Measurements from ENCODE around the gene UGT2A1.
"Not testable (repeated sequence)": the region's sequence is repeated elsewhere in the genome, so short reads cannot be mapped to it uniquely, and the experiment has no call there.

UGT2A1 gene

DNA sequence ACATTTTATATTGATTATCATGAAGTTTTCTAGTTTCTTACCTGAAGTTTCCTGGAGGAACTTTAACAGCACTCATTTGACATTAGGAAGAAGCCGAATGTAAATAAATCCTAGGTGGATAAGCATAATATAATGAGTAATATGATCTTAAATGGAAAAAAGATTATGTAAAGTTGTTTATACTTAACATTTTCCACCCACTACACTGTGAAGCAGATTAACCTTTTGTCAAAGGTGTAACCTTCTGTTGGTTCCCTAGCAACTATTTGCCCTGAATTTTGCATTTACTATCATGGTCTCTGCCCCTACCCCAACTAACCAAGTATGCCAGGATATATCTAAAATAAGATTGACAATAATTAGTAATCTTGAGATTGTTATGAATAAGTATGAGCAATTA, at the start of gene UGT2A1:
Gene UGT2A1 (minus strand): TSS at position 101 of the 400 bp plus-strand sequence. CDS start 5,603 bp downstream, outside the sequence.
- H3K4me1 ChIP-seq (ENCODE audit: control insufficient read depth in 5 of 5, insufficient read depth in 5 of 5, low read length in 5 of 5), result no peaks in the 10 kb centered on the region
- H3K9ac ChIP-seq (ENCODE audit: low read length in 5 of 5), result no peak within 1 kb of the TSS
- H3K36me3 ChIP-seq (ENCODE audit: control insufficient read depth in 5 of 5, insufficient read depth in 5 of 5, low read length in 5 of 5), result no peaks in the 10 kb centered on the region
- no peaks in the 10 kb centered on the region for H3K9me3 ChIP-seq (ENCODE audit: control insufficient read depth in 5 of 5, low read length in 5 of 5)
- no peaks in the 10 kb centered on the region for H3K27me3 ChIP-seq (ENCODE audit: control insufficient read depth in 5 of 5, insufficient read depth in 4 of 5, low read length in 5 of 5)
- no peak within 1 kb of the TSS for H3K27ac ChIP-seq (ENCODE audit: low read depth, low read length)
- H3K4me3 ChIP-seq (ENCODE audit: low read depth in 1 of 5, low read length in 5 of 5), result no peak within 1 kb of the TSS

DNA sequence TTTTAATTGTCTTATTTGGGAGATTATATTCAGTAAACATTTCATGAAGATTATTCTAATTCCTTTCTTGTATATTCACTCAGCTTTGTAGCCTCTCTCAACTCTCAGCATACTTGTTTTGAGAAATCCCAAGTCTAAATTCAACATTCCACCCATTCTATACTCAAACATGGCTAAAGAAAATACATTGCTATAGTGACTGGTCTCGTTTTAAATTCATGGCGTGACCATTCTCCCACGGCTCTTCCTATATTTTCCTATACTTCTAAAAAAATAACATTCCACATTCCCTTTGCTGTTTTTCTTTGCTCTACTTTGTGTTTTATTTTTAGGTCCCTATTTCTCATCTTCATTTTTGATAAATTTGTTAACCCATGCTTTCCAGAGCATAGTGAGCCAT, 49.2 kb upstream of the UGT2A1 start:
- no peak overlapping the region for H3K4me3 ChIP-seq (ENCODE audit: low read depth in 1 of 5, low read length in 5 of 5)
- H3K36me3 ChIP-seq (ENCODE audit: control insufficient read depth in 5 of 5, insufficient read depth in 5 of 5, low read length in 5 of 5), result no peaks in the 10 kb centered on the region
- no peaks in the 10 kb centered on the region for H3K4me1 ChIP-seq (ENCODE audit: control insufficient read depth in 5 of 5, insufficient read depth in 5 of 5, low read length in 5 of 5)
- H3K27me3 ChIP-seq (ENCODE audit: control insufficient read depth in 5 of 5, insufficient read depth in 4 of 5, low read length in 5 of 5), result no peaks in the 10 kb centered on the region
- no peak overlapping the region for H3K27ac ChIP-seq (ENCODE audit: low read depth, low read length)
- H3K9me3 ChIP-seq (ENCODE audit: control insufficient read depth in 5 of 5, low read length in 5 of 5), result peaks cover 0 to 9% (median 0%) of the 10 kb centered on the region in 5 donors
- H3K9ac ChIP-seq (ENCODE audit: low read length in 5 of 5), result no peak overlapping the region

DNA sequence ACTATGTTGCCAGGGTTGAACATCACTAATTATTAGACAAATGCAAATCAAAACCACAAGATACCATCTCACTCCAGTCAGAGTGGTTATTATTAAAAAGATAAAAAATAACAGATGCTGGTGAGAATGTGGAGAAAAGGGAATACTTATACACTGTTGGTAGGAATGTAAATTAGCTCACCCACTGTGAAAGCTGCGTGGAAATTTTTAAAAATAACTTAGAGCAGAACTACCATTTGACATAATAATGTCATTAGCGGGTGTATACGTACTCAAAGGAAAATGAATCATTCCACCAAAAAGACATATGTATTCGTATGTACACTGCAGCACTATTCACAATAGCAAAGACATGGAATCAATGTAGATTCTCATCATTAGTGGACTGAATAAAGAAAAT, 48.6 kb upstream of the UGT2A1 start:
- H3K9me3 ChIP-seq (ENCODE audit: control insufficient read depth in 5 of 5, low read length in 5 of 5), result peaks cover 0 to 9% (median 0%) of the 10 kb centered on the region in 5 donors

DNA sequence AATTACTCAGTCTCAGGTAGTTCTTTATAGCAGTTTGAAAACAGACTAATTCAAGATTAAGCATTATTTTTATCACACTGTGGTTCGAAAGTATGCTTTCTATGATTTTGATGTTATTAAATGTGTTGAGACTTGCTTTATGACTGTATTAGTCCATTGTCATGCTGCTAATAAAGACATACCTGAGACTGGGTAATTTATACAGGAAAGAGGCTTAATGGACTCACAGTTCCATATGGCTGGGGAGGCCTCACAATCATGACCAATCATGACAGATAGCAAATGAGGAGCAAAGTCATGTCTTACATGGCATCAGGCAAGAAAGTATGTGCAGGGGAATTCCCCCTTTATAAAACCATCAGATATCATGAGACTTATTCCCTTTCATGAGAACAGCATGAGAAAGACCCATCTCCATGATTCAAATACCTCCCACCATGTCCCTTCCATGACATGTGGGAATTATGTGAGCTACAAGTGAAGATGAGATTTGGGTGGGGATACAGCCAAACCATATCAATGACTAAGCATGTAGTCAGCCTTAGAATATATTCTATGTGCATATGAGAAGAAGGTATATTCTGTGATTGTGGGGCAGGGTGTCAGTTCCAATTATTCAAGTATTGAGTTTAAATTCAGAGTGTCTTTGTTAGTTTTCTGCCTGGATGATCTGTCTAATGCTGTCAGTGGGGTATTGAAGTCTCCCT, 44.6 kb upstream of the UGT2A1 start:
- Histone ChIP-seq H3K9ac (ENCODE audit: low read length in 5 of 5) (no peak overlapping the region), H3K4me3 (ENCODE audit: low read depth in 1 of 5, low read length in 5 of 5) (no peak overlapping the region), H3K27me3 (ENCODE audit: control insufficient read depth in 5 of 5, insufficient read depth in 4 of 5, low read length in 5 of 5) (no peaks in the 10 kb centered on the region), H3K27ac (ENCODE audit: low read depth, low read length) (no peak overlapping the region), H3K36me3 (ENCODE audit: control insufficient read depth in 5 of 5, insufficient read depth in 5 of 5, low read length in 5 of 5) (no peaks in the 10 kb centered on the region), H3K4me1 (ENCODE audit: control insufficient read depth in 5 of 5, insufficient read depth in 5 of 5, low read length in 5 of 5) (no peaks in the 10 kb centered on the region), H3K9me3 (ENCODE audit: control insufficient read depth in 5 of 5, low read length in 5 of 5) (peaks cover 0 to 9% (median 0%) of the 10 kb centered on the region in 5 donors)

More for the DNA sequence above, 48.6 kb upstream of the UGT2A1 start:
- no peaks in the 10 kb centered on the region for H3K4me1 ChIP-seq (ENCODE audit: control insufficient read depth in 5 of 5, insufficient read depth in 5 of 5, low read length in 5 of 5)
- no peak overlapping the region for H3K9ac ChIP-seq (ENCODE audit: low read length in 5 of 5)
- no peaks in the 10 kb centered on the region for H3K27me3 ChIP-seq (ENCODE audit: control insufficient read depth in 5 of 5, insufficient read depth in 4 of 5, low read length in 5 of 5)
- no peak overlapping the region for H3K27ac ChIP-seq (ENCODE audit: low read depth, low read length)
- H3K36me3 ChIP-seq (ENCODE audit: control insufficient read depth in 5 of 5, insufficient read depth in 5 of 5, low read length in 5 of 5), result no peaks in the 10 kb centered on the region
- H3K4me3 ChIP-seq (ENCODE audit: low read depth in 1 of 5, low read length in 5 of 5), result no peak overlapping the region

DNA sequence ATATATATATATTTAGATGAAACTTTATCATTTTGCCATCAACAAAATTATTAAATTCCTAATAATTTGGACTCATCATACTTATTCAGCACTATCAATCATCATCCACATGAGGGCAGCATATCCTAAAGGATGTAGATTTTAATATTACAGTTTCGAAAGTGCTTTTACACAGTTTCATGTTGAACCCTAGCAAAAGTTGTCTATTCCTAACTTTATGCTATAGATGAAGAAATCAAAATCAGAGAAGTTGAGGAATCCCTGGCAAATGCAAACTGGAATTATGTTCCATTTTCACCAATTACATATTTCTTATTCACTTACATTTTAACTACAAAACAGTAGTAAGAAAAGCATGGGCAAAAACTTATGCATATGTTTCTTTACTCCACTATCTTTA, 36.6 kb upstream of the UGT2A1 start:
- Histone ChIP-seq H3K36me3 (ENCODE audit: control insufficient read depth in 5 of 5, insufficient read depth in 5 of 5, low read length in 5 of 5) (no peaks in the 10 kb centered on the region), H3K27me3 (ENCODE audit: control insufficient read depth in 5 of 5, insufficient read depth in 4 of 5, low read length in 5 of 5) (no peaks in the 10 kb centered on the region), H3K4me3 (ENCODE audit: low read depth in 1 of 5, low read length in 5 of 5) (no peak overlapping the region), H3K27ac (ENCODE audit: low read depth, low read length) (no peak overlapping the region), H3K9me3 (ENCODE audit: control insufficient read depth in 5 of 5, low read length in 5 of 5) (peaks cover 0 to 2% (median 0%) of the 10 kb centered on the region in 5 donors), H3K9ac (ENCODE audit: low read length in 5 of 5) (no peak overlapping the region), H3K4me1 (ENCODE audit: control insufficient read depth in 5 of 5, insufficient read depth in 5 of 5, low read length in 5 of 5) (peaks cover 0 to 4% (median 0%) of the 10 kb centered on the region in 5 donors)

DNA sequence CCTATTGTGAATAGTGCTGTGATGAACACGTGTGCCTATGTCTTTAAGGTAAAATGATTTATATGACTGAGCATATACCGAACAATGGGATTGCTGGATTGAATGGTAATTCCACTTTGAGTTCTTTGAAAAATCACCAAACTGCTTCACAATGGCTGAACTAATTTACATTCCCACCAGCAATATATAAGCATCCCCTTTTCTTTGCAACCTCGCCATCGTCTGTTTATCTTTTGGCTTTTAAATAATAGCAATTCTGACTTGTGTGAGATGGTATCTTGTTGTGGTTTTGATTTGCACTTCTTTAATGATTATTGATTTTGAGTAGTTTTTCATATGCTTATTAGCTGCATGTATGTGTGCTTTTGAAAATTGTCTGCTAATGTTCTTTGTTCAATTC, 31.8 kb upstream of the UGT2A1 start:
- Histone ChIP-seq H3K27me3 (ENCODE audit: control insufficient read depth in 5 of 5, insufficient read depth in 4 of 5, low read length in 5 of 5) (no peaks in the 10 kb centered on the region), H3K9ac (ENCODE audit: low read length in 5 of 5) (no peak overlapping the region), H3K9me3 (ENCODE audit: control insufficient read depth in 5 of 5, low read length in 5 of 5) (no peaks in the 10 kb centered on the region), H3K4me1 (ENCODE audit: control insufficient read depth in 5 of 5, insufficient read depth in 5 of 5, low read length in 5 of 5) (peaks cover 0 to 3% (median 0%) of the 10 kb centered on the region in 5 donors), H3K36me3 (ENCODE audit: control insufficient read depth in 5 of 5, insufficient read depth in 5 of 5, low read length in 5 of 5) (no peaks in the 10 kb centered on the region), H3K27ac (ENCODE audit: low read depth, low read length) (no peak overlapping the region), H3K4me3 (ENCODE audit: low read depth in 1 of 5, low read length in 5 of 5) (no peak overlapping the region)

DNA sequence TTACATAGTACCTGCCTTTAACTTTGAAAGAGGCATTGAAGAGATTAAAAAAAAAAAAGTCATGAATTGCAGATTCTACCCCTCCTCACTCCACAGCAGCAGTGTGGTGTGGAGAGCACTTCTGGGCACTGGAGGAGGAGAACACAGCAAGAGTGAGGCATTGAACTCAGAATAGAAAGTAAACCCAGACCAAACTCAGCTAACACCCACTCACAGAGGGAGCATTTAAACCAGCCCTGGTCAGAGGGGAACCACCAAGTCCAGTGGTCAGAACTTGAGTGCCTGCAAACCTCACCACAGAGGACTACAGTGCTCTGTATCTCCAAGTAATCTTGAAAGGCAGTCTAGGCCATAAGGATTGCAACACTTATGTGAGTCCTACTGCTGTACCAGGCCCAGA, 15.6 kb upstream of the UGT2A1 start:
- Histone ChIP-seq H3K27ac (ENCODE audit: low read depth, low read length) (no peak overlapping the region), H3K27me3 (ENCODE audit: control insufficient read depth in 5 of 5, insufficient read depth in 4 of 5, low read length in 5 of 5) (no peaks in the 10 kb centered on the region), H3K4me1 (ENCODE audit: control insufficient read depth in 5 of 5, insufficient read depth in 5 of 5, low read length in 5 of 5) (no peaks in the 10 kb centered on the region), H3K36me3 (ENCODE audit: control insufficient read depth in 5 of 5, insufficient read depth in 5 of 5, low read length in 5 of 5) (no peaks in the 10 kb centered on the region), H3K4me3 (ENCODE audit: low read depth in 1 of 5, low read length in 5 of 5) (no peak overlapping the region), H3K9ac (ENCODE audit: low read length in 5 of 5) (no peak overlapping the region), H3K9me3 (ENCODE audit: control insufficient read depth in 5 of 5, low read length in 5 of 5) (no peaks in the 10 kb centered on the region)

DNA sequence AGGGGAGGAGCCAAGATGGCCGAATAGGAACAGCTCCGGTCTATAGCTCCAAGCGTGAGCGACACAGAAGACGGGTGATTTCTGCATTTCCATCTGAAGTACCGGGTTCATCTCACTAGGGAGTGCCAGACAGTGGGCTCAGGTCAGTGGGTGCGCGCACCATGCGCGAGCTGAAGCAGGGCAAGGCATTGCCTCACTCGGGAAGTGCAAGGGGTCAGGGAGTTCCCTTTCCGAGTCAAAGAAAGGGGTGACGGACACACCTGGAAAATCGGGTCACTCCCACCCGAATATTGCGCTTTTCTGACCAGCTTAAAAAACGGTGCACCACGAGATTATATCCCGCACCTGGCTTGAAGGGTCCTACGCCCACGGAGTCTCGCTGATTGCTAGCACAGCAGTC, 11.0 kb upstream of the UGT2A1 start:
- H3K9ac ChIP-seq (ENCODE audit: low read length in 5 of 5); H3K27me3 ChIP-seq (ENCODE audit: control insufficient read depth in 5 of 5, insufficient read depth in 4 of 5, low read length in 5 of 5); H3K4me3 ChIP-seq (ENCODE audit: low read depth in 1 of 5, low read length in 5 of 5); H3K9me3 ChIP-seq (ENCODE audit: control insufficient read depth in 5 of 5, low read length in 5 of 5); H3K27ac ChIP-seq (ENCODE audit: low read depth, low read length); H3K36me3 ChIP-seq (ENCODE audit: control insufficient read depth in 5 of 5, insufficient read depth in 5 of 5, low read length in 5 of 5); H3K4me1 ChIP-seq (ENCODE audit: control insufficient read depth in 5 of 5, insufficient read depth in 5 of 5, low read length in 5 of 5): not testable (repeated sequence)

DNA sequence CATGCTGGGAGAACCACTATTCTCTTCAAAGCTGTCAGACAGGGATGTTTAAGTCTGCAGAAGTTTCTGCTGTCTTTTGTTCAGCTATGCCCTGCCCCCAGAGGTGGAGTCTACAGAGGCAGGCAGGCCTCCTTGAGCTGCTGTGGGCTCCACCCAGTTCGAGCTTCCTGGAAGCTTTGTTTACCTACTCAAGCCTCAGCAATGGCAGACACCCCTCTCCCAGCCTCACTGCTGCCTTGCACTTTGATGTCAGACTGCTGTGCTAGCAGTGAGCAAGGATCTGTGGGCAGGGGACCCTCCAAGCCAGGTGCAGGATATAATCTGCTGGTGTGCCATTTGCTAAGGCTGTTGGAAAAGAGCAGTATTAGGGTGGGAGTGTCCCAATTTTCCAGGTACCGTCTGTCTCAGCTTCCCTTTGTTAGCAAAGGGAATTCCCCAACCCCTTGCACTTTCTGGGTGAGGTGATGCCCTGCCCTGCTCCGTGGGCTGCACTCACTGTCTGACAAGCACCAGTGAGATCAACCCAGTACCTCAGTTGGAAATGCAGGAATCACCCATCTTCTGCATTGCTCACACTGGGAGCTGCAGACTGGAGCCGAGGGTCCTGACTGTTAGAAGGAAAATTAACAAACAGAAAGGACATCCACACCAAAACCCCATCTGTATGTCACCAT, 8.2 kb upstream of the UGT2A1 start:
- H3K36me3 ChIP-seq (ENCODE audit: control insufficient read depth in 5 of 5, insufficient read depth in 5 of 5, low read length in 5 of 5); H3K27me3 ChIP-seq (ENCODE audit: control insufficient read depth in 5 of 5, insufficient read depth in 4 of 5, low read length in 5 of 5); H3K4me3 ChIP-seq (ENCODE audit: low read depth in 1 of 5, low read length in 5 of 5); H3K4me1 ChIP-seq (ENCODE audit: control insufficient read depth in 5 of 5, insufficient read depth in 5 of 5, low read length in 5 of 5); H3K27ac ChIP-seq (ENCODE audit: low read depth, low read length); H3K9ac ChIP-seq (ENCODE audit: low read length in 5 of 5); H3K9me3 ChIP-seq (ENCODE audit: control insufficient read depth in 5 of 5, low read length in 5 of 5): not testable (repeated sequence)

DNA sequence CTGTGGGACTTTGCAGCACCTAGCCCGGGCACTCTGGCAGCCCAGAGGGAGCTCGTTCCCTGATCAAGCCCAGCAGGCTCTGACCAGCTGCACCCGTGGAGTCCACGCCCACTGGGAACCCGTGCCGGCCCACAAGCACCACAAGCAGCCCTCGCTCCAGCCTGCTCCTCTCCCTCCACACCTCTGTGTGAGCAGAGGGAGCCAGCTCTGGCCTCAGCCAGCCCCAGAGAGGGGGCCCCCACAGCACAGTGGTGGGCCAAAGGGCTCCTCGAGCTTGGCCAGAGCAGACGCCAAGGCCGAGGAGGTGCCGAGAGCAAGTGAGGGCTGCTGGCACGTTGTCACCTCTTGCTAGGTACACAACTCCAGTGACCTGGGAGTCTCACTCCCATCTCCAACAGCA, 5.1 kb upstream of the UGT2A1 start:
- Histone ChIP-seq H3K4me1 (ENCODE audit: control insufficient read depth in 5 of 5, insufficient read depth in 5 of 5, low read length in 5 of 5) (no peaks in the 10 kb centered on the region), H3K9ac (ENCODE audit: low read length in 5 of 5) (no peak overlapping the region), H3K9me3 (ENCODE audit: control insufficient read depth in 5 of 5, low read length in 5 of 5) (no peaks in the 10 kb centered on the region), H3K36me3 (ENCODE audit: control insufficient read depth in 5 of 5, insufficient read depth in 5 of 5, low read length in 5 of 5) (no peaks in the 10 kb centered on the region), H3K27ac (ENCODE audit: low read depth, low read length) (no peak overlapping the region), H3K4me3 (ENCODE audit: low read depth in 1 of 5, low read length in 5 of 5) (no peak overlapping the region), H3K27me3 (ENCODE audit: control insufficient read depth in 5 of 5, insufficient read depth in 4 of 5, low read length in 5 of 5) (no peaks in the 10 kb centered on the region)

All from subcutaneous abdominal adipose tissue (tissue), 5 donors.